MM.1S (cell line): ENCODE data around the gene SLC43A1.

Source experiments
- CTCF ChIP-seq: fragments of 300-600 bp; sonication (generic); IDR thresholded peaks from 2 replicates; pipeline ENCODE4 v1.5.1; 2016; ENCODE audit warnings: antibody characterized with exemption, low read length, mixed read lengths
- EZH2 ChIP-seq: fragments of 300-600 bp; sonication (generic); optimal IDR thresholded peaks from 2 replicates; pipeline ENCODE3; 2017; ENCODE audit warnings: low read depth, mild to moderate bottlenecking, antibody characterized with exemption, low read length, mixed read lengths
- EZH2phosphoT487 ChIP-seq: fragments of 300-600 bp; sonication (generic); IDR thresholded peaks from 2 replicates; pipeline ENCODE4 v1.6.1; 2018; ENCODE audit warnings: antibody characterized with exemption, low read length

- TF ChIP-seq EZH2: no peak
- TF ChIP-seq CTCF: no peak
- no peak for TF ChIP-seq EZH2phosphoT487
Observed at GRCh38 chr11:57471496-57471895, 44.0 kb downstream of the SLC43A1 start.
